GM18858 (cell line): ENCODE data around the gene LGALS7B.
"Not testable (repeated sequence)": the region's sequence is repeated elsewhere in the genome, so short reads cannot be mapped to it uniquely, and the experiment has no call there.

Experiments used
- ATAC-seq: cut with Tn5 transposase; IDR thresholded peaks from one replicate; pipeline ENCODE4 v1.9.1; 2021; ENCODE audit not compliant: unreplicated experiment

The LGALS7B gene

DNA sequence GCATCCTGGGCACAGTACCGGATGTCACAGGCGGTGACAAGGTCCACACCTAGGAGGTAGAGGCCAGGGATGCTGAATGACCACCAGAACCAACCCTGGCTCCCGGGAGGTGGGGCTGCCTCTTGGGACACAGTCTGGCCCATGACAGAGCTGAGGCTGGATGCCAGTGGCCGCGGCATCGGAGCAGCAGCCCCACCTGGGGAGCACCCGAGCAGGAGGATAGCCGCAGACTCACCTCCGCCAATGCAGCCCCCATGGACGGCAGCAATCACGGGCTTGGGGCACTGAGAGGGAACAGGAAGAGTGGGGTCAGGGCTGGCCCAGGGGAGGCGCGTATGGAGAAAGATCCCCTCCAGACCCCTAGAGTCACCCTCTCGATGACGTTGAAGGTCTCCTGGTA lies 28.1 kb downstream of the LGALS7B start:
- ATAC-seq = no peak

DNA sequence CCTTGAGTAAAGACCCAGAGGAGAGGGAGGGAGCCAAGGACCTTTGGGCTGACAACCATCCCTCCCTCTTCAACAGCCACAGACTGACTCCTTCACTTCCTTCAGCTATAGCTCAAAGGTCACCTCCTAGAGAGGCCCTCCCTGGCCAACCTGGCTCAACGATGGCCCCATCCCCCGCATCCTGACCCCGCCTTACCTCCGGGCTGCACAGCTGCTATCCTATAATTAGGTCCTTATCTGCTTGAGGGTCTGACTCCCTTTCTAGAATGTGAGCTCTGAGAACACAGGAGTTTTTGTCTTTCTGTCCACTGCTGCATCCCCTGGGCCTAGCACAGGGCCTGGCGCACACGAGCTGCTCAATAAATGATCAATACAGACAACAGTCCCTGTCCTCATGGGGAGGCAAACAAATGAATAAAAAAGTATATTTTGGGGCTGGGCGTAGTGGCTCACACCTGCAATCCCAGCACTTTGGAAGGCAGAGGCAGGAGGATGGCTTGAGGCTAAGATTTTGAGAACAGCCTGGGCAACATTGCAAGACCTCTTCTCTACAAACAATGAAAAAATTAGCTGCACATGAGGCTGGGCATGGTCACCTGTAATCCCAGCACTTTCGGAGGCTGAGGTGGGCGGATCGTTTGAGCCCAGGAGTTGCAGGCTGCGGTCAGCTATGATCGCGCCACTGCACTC lies 30.4 kb downstream of the LGALS7B start:
- no peak for ATAC-seq

DNA sequence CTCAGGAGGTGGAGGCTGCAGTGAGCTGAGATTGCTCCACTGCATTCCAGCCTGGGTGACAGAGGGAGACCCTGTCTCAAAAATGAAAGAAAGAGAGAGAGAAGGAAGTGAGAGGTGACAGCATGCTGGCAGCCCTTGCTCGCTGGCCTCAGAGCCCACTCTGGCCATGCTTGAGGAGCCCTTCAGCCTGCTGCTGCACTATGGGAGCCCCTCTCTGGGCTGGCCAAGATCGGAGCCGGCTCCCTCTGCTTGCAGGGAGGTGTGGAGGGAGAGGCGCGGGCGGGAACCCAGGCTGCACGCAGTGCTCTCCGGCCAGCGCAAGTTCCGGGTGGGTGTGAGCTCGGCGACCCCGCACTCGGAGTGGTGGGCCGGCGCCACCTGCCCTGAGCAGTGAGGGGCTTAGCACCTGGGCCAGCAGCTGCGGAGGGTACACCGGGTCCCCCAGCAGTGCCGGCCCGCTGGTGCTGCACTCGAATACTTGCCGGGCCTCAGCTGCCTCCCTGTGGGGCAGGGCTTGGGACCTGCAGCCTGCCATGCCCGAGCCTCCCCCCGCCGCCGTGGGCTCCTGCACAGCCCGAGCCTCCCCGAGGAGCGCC lies 32.3 kb downstream of the LGALS7B start:
- not testable (repeated sequence) for ATAC-seq

DNA sequence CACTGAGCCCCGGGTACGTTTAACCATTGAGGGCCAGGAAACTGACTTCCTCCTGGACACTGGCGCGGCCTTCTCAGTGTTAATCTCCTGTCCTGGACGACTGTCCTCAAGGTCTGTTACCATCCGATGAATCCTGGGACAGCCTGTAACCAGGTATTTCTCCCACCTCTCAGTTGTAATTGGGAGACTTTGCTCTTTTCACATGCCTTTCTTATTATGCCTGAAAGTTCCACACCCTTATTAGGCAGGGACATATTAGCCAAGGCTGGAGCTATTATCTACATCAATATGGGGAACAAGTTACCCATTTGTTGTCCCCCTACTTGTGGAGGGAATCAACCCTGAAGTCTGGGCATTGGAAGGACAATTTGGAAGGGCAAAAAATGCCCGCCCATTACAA lies 36.9 kb downstream of the LGALS7B start:
- not testable (repeated sequence) for ATAC-seq

DNA sequence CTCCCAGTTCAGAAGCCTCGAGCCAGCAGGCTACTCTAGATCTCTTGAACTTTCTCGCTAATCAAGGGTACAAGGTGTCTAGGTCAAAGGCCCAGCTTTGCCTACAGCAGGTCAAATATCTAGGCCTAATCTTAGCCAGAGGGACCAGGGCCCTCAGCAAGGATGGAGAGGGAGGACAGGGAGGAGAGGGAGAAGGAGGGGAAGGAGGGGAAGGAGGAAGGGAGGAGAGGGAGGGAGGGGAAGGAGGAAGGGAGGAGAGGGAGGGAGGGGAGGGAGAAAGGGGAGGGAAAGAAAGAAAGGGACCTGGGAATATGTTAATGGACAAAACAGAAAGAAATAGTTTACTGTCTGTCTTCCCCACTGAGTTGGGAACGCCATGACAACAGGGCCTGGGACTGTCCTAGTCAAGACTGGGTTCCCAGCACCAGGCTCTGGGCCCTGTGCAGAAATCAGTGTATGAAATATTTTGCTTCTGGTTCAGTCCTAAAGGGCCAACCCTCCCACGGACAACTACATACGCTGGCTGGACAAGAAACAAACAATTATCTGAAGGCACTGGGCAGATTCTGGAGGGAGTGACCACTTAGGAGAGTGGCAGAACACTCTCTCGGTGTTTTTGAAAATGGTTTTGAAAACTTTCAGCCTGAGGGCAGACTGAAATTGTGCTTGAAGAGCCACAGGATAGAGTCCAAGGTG lies 38.0 kb downstream of the LGALS7B start:
- no peak for ATAC-seq

DNA sequence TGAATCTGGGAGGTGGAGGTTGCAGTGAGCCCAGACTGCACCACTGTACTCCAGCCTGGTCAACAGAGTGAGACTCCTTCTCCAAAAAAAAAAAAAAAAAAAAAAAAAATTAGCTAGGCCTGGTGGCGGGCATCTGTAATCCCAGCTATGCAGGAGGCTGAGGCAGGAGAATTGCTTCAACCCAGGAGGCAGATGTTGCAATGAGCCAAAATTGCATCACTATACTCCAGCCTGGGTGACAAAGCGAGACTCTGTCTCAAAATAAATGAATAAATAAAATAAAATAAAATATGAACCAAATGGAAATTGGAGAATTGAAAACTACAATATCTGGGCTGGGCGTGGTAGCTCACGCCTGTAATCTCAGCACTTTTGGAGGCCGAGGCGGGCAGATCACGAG lies 40.2 kb downstream of the LGALS7B start:
- ATAC-seq = not testable (repeated sequence)

- no peak for ATAC-seq
Observed at GRCh38 chr19:38830039-38830733, 41.2 kb downstream of the LGALS7B start.

DNA sequence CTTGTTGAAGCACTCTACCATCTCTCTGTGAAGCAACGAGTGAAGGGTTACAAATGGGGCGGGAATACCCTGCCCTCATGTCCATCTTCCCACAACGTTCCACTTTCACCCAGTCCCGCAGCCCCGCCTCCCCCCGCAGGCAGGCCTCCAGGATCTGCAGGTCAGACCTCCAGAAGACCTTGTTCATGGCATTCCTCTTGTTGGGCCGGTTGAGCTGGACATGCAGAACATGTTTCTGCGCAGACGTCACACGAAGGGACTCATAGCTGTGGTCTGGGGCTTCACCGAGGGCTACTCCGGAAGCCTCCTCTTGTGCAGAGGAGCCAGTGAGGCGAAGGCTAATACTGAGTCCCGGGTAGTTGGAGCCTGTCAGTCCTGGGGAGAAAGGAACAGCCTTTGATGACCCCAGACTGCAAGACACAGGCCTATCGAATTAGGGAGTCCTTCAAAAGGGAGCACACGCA lies 42.2 kb downstream of the LGALS7B start:
- no peak for ATAC-seq

DNA sequence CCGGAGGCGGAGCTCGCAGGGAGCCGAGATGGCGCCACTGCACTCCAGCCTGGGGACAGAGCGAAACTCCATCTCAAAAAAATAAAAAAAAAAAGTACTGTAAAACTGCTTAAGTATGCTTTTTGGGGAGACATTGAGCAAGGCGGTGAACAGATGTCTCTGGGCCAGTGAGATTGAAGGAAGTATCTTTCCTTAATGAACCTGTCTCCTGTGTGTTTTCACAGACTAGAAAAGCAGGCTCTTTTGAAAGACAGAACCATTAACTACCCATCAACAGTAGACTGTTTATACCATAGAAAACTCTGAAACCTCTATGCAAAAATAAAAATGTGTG lies 44.1 kb downstream of the LGALS7B start:
- no peak for ATAC-seq

- no peak for ATAC-seq
Observed at GRCh38 chr19:38834104-38834490, 45.1 kb downstream of the LGALS7B start.

GRCh38 chr19:38834590-38834989 lies 45.6 kb downstream of the LGALS7B start:
- ATAC-seq = no peak

GRCh38 chr19:38836159-38836982 lies 47.4 kb downstream of the LGALS7B start:
- ATAC-seq = no peak

DNA sequence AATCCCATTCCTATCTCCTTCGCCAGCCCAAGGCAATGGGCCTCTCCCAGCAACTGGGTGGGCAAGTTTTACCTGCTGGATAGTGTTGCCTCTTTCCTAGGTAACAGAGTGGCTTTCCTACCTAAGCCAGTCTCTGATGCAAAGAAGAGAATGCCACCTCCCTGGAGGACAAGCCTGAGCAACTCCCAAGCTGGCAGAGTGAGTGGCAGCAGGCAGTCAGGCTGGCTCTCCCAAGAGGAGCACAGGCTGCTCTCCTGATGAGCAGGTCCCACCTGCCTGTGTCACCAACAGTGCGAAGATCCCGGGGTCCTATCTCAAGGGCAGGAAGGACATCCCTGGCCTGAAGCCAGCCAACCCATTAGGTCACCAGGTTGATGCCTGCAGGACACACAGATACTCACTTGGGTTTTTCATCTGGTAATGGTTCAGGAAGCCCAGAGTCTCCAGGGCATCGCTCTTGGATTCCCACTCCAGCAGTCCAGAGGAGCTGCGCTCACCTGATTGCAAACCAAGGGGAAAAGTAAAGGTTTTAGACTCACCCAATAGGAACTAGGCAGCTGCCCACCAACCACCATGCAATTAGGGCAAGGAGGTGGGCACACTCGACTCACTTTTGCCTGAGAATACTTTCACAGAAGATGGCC lies 48.1 kb downstream of the LGALS7B start:
- no peak for ATAC-seq

GRCh38 chr19:38837656-38838121 lies 48.7 kb downstream of the LGALS7B start:
- no peak for ATAC-seq

GRCh38 chr19:38838208-38838985 lies 49.4 kb downstream of the LGALS7B start:
- ATAC-seq = no peak

- no peak for ATAC-seq
Observed at GRCh38 chr19:38838986-38839761, 50.2 kb downstream of the LGALS7B start.

GRCh38 chr19:38839816-38840582 lies 51.0 kb downstream of the LGALS7B start:
- ATAC-seq = no peak

DNA sequence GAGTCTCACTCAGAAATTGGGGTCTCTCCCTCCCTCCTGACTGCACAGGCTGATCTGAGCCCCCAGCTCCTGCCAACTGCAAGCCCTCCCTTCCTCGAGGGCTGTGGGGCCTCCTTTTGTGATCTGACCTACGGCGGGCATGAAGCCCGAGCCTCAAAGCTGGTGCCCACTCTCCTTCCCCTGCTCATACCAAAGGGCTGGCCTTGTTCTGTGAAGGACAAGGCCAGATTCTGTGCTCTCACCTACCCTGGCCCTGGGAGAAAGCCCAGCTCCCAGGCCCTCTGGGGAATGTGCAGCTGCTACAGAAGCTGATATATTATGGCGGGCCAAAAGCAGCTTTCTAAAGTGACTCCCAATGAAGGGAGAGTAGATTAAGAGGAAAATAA lies 51.6 kb downstream of the LGALS7B start:
- ATAC-seq = no peak
